Retinal pigment epithelial cell (primary cell): ENCODE results near the gene PRELID1.
A peak's percentile ranks its signal among the peaks of the same experiment; 100 is the strongest.

Source experiments
- DNase-seq: peaks from one replicate; pipeline ENCODE4 v3.0.0-alpha.2; 2010; ENCODE audit warnings: low read depth
- H3K4me3 ChIP-seq: 2 replicates; pipeline ENCODE4 v1.5.1; 2011; ENCODE audit warnings: mild to moderate bottlenecking, low read length, control low read depth, moderate library complexity
- TF ChIP-seq, protein P1 (sequence below): conservative IDR thresholded peaks from 2 replicates; pipeline ENCODE4 v1.5.1; 2011; ENCODE audit warnings: low read depth, low read length, control low read depth, inconsistent platforms

The PRELID1 gene

GRCh38 chr5:177349362-177349647, 45.7 kb downstream of the PRELID1 start:
- DNase-seq = no peak
- H3K4me3 ChIP-seq = no peak overlapping the region
- TF ChIP-seq, protein P1, sequence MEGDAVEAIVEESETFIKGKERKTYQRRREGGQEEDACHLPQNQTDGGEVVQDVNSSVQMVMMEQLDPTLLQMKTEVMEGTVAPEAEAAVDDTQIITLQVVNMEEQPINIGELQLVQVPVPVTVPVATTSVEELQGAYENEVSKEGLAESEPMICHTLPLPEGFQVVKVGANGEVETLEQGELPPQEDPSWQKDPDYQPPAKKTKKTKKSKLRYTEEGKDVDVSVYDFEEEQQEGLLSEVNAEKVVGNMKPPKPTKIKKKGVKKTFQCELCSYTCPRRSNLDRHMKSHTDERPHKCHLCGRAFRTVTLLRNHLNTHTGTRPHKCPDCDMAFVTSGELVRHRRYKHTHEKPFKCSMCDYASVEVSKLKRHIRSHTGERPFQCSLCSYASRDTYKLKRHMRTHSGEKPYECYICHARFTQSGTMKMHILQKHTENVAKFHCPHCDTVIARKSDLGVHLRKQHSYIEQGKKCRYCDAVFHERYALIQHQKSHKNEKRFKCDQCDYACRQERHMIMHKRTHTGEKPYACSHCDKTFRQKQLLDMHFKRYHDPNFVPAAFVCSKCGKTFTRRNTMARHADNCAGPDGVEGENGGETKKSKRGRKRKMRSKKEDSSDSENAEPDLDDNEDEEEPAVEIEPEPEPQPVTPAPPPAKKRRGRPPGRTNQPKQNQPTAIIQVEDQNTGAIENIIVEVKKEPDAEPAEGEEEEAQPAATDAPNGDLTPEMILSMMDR = no peak

GRCh38 chr5:177349762-177350161, 46.2 kb downstream of the PRELID1 start:
- TF ChIP-seq, protein P1 = no peak
- DNase-seq = no peak
- H3K4me3 ChIP-seq = peak overlapping the region; percentile 84

GRCh38 chr5:177350776-177351391, 47.3 kb downstream of the PRELID1 start:
- no peak for DNase-seq
- TF ChIP-seq, protein P1 = no peak
- H3K4me3 ChIP-seq = peak overlapping the region; percentile 84

GRCh38 chr5:177351392-177352329, 48.1 kb downstream of the PRELID1 start, which contains the start of gene LMAN2:
LMAN2 (minus strand) TSS chr5:177351668; CDS start chr5:177351647, 21 bp downstream.
- peak; percentile 88 for DNase-seq
- peak within 1 kb of the TSS; percentile 84 for H3K4me3 ChIP-seq
- TF ChIP-seq, protein P1 = no peak

DNA sequence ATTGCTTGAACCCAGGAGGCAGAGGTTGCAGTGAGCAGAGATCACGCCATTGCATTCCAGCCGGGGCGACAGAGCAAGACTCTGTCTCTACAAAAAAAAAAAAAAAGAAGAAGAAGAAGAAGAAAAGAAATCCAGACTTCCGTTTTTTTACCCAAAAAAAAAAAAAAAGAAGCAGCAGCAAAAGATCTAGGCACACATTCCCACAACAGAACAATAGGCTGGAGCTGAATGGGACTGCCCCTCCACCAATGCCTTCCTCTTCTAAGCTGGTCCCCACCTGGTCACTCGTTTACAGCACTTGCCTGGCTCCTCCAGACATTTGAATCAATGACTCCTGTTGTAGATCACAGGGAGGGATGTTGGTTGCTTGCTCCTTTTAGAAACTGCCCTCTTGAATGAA, 49.5 kb downstream of the PRELID1 start:
- no peak for DNase-seq

DNA sequence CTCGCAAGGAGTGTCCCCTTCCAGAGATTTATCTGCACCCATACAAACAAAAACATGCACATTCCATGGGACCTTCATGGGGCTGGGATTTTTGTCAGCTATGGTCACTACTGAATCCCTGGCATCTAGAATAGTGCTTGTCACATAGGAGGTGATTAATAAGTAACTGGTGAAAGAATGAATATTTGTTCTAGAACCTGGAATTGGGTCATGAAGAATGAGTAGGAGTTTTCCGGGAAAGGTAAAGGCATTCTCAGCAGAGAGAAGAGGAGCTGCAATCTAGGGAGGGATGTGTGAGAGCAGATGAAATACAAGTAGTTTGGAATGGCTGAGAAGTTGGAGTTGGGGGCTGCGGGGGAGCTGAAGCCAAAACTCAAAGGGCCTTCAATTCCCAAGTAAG, 50.7 kb downstream of the PRELID1 start:
- no peak overlapping the region for H3K4me3 ChIP-seq
- no peak for DNase-seq
- TF ChIP-seq, protein P1 = no peak

More for the DNA sequence above, 49.5 kb downstream of the PRELID1 start:
- H3K4me3 ChIP-seq = no peak overlapping the region
- TF ChIP-seq, protein P1 = no peak

DNA sequence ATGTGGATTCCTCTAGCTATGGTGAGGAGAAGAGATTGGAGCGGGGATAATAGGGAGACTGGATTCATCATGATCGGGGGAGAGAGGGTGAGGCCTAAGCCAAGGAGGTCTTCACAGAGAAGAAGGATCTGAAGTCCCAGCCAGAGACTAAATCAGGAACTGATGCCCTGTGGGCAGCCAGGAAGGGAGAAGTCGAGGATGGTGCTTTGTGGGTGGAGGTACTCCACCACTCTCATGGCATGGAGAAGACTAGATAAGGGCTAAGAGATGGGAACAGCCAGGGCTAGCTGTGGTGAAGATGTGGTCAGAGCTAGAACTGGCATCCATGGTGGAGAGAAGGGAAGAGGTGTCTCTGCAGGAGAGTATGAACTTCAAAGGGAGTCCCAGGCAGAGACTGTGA, 51.1 kb downstream of the PRELID1 start:
- DNase-seq = no peak
- TF ChIP-seq, protein P1 = no peak
- H3K4me3 ChIP-seq = no peak overlapping the region
